ENCODE results near the gene BRD9.
"Not testable (repeated sequence)": the region's sequence is repeated elsewhere in the genome, so short reads cannot be mapped to it uniquely, and the experiment has no call there.

BRD9 gene

DNA sequence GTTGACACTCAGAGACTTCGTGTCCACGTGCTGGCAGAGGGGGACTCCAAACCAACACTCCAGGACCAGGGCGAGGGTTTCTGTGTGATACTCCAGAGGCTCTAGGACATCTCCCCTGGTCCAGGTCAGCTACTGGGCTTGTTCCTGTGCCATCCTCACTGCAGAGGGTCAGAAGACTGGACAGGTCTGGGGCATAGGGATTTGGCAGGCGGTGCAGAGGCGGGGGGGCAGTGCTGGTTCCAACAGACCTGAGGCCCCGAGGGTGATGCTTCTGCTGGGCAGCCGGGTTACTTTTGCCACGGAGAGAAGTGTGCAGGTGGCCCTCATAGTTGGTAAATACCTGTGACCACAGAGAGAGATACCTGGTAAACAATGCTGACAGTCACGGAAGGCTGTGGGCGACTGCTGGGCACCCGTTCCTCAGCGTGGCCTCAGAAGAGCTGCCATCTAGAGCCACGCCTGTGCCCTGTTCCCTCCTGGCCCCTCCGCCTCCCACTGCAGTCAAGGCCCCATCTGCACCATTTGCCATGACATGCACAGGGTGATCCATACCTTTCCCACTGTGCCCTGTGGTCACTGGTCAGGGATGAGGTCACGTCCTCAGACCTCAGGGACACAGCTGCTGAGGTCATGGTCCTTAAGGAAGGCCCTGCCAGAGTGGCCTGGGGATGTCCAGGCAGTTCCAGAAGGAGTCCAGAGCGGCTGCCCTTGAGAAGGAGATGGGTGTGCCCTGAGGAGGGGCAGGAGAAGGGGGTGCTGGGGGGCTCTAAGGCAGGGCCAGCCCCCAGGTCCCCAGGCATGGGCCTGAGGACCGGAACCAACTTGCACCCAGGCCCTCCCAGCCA, 30.1 kb upstream of the BRD9 start:
- DNase-seq (ENCODE audit: low read depth): no peak

DNA sequence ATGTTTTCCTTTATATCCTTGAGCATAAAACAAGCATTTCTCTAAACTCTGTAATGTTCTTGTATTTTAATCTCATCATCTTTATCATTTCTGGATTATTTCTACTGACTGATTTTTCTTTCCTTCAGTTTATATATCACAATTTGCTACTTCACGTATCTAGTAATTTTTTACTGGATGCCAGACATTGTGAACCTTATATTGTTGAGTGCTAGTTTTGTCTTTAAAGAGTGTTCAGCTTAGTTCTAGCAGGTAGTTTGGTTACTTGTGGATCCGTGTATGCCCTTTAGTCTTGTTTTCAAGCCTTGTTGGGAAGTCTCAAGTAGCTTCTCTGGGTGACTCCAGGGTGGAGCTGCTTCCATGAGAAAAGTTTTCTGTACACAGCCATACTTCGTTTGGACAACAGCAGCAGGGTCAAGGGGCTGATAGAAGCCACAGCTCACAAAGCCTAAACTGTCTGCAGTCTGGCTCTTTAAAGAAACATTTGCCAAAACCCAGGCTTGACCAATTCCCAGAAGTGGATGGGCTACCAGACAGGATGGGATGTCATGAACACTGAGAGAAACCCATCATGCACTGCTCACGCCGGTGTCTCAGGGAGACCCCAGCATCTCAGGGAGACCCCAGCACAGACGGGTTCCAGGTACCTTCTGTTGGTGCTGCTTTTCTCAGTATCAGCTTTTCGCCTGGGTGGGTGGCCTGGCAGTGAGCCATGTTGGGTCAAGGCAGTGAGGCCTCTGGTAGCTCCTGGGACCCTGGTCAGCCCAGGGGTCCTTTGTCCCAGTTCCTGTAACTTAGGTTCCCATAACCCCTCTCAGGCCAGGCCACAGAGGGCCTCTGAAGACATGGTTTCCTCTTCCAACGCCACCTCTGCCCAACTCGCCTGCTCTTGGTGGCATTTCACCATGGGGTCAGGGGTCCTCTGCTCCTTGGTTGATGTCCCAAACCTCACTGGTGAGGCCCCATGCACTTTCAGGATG, 29.1 kb upstream of the BRD9 start:
- no peak for DNase-seq (ENCODE audit: low read depth)

DNA sequence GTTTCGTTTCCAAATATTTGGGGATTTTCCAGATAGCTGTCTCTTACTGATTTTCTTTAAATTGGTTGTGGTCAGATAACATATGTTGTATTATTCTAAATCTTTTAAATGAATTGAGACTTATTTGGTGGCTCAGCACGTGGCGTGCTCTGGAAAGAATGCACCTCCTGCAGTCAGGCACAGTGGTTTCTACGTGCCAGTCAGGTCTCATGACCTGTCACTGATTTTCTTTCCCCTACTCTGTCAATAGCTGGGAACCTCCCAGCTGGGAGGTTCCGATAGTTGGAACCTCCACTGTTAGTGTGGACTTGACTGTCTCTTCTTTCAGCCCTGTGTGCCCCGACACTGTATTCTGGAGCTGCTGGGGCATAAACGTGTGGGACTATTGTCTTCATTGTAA, 27.7 kb upstream of the BRD9 start:
- DNase-seq (ENCODE audit: low read depth): no peak

DNA sequence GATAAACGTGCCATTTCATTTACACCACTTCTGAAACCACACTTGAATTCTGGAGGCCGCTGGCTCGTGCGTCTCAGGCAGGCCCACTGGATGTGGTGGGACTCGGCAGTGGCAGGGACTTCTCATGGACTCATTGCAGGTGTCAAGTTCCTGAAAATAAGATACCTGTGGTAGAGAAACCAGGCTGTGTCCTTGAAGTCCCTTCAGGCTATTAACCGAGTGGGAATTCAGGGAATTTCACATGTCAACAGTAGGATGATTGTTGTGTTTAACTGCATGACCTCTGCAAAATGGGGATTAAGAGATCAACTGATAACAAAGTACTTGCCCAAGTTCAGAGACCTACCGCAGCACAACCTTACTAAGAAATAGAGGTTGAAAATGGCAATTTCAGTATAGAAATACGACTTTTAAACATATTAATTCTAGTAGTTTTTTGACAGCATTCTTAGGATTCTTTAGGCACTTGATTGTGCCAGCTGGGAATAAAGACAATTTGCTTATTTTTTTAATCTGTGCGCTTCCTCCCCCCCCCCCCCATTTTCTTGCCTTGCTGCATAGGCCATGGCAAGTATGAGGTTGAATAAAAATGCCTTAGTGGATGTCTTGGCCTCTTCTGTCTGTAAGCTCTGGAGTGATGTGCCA, 26.9 kb upstream of the BRD9 start:
- peak; percentile 16 for DNase-seq (ENCODE audit: low read depth)

DNA sequence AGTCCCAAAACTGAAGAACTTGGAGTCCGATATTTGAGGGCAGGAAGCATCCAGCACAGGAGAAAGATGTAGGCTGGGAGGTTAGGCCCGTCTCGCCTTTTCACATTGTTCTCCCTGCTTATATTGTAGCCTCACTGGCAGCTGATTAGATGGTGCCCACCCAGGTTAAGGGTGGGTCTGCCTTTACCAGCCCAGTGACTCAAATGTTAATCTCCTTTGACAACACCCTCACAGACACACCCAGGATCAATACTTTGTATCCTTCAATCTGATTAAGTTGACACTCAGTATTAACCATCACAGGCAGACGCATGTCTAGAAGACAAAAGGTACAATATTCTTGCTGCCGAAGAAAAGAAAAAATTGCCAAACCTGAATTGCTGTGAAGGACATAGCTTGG, 26.1 kb upstream of the BRD9 start:
- not testable (repeated sequence) for DNase-seq (ENCODE audit: low read depth)

DNA sequence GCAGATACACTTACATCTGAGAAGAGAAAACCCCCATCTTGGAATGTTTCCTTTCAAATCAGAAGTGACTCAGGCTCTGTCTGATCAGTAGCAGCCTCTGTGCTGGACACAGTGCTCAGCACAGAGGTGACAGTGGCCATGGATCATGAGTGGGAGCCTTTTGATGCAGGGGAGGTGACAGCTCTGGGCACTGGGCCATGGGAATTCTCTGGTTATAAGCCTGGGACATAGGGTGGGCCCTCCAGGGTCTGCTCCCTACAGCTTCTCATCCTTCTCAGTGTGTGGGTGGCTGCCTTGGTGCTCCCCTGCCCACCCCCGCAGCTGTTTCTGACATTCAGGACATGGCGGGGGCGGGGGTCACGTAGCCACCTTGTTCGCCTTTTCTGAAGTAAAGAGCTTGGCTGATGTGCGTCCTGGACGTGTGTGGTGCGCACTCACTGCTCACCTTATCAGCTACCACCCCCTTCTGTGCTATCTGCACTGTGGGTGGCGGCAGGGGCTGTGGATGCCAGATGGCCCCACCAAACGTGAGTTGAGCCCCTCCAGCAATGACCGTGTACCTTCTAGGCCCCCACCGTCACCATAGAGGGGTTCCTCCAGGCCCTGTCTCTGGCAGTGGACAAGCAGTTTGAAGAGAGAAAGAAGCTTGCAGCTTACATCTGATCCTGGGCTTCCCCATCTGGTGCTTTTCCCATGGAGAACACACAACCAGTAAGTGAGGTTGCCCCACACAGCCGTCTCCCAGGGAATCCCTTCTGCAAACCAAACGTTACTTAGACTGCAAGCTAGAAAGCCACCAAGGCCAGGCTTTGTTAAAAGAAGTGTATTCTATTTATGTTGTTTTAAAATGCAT, 24.1 kb upstream of the BRD9 start:
- DNase-seq (ENCODE audit: low read depth): no peak

DNA sequence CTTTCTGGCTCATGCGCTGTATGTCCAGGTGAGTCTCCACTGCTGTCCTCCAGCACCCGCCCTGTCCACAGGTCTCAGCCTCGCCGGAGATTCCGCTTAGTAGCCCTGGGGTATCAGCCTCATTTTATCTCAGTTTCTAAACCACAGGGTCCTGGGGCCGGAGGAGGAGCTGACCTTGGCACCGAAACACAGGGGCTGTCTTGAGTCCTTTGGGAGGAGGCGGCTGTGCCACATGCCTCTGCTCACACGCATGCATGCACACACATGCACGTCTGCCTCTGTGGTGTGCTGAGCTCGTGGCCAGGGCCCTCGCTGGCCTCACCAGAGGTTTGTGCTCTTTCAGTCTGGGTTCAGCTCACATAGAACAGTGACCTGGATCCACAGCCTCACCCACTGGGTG, 23.3 kb upstream of the BRD9 start:
- DNase-seq (ENCODE audit: low read depth): no peak

DNA sequence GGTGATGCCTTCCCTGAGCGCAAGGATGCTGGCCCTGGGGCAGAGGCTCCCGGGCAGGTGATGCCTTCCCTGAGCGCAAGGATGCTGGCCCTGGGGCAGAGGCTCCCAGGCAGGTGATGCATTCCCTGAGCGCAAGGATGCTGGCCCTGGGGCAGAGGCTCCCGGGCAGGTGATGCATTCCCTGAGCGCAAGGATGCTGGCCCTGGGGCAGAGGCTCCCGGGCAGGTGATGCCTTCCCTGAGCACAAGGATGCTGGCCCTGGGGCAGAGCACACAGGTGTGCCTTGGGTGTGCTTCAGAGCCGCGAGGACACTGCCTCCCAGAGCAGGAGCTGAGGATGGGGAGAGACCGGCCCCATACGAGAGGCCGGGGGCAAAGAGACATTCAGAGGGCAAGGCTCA, 22.7 kb upstream of the BRD9 start:
- DNase-seq (ENCODE audit: low read depth): not testable (repeated sequence)

DNA sequence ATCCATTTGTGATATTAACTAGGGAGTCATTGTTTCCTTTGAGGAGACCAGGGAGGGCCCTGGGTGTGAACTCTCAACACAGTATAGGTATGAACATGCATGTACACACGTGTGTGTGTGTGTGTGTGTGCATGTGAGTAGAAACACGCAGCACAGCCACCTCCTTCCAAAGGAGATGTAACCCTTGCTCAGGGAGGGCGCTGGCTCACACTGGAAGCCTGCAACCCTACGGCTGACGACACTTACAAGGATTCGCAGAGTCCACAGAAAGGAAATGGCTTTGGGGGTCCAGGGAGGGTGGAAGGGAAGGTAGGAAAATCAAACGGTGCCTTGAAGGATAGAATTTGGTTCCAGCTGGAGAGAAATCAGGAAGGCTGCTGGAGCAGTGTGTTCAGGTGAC, 22.0 kb upstream of the BRD9 start:
- DNase-seq (ENCODE audit: low read depth): no peak

DNA sequence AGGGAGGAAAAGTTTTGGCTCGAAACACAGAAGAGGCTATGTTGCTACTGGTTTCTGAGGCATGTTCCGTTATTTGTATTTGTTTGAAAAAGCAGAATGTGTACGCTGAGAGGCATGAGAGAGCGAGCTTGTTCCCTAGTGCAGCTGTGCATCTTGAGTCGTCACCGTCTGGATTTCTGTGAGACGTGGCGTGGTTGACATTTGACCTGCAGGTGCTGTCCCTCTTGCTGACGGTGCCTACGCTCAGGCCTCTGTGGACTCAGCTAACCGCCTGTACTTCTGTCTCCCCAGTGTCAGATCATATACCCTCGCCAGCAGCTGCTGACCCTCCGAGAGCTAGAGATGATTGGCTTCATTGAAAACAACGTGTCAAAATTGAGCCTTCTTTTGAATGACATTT, 21.6 kb upstream of the BRD9 start:
- no peak for DNase-seq (ENCODE audit: low read depth)

DNA sequence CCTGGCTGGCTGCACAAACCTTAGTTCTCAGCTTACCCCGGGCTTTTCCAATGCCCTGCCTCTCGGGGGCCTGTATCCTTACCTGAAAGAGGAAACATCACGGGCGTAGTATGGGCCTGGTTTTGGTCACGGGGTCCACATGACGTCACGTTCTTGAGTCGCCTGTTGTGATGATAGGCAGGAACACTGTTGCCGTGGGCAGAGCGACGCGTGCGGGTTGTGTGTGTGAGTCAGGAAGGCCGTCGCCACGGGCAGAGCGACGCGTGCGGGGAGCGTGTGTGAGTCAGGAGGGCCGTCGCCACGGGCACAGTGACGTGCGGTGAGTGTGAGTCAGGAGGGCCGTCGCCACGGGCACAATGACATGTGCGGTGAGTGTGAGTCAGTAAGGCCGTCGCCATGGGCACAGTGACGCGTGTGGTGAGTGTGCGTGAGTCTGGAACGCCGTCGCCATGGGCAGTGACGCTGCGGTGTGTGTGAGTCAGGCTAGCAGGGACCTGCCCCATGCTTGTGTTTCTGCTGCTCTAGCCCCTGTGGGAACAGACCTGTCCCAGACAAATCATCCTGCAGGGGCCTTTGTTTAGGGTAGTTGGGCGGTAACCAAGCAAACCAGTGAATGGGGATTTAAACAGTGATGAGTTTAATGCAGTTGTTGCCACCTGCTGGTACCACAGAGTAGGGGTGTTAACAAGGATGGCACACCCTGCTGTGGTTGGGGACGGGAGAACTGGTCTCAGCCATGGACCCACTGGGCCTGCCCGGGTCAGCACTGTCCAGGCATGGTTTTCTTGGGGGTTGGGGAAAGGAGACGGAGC, 19.9 kb upstream of the BRD9 start:
- peak; percentile 95 for DNase-seq (ENCODE audit: low read depth)

DNA sequence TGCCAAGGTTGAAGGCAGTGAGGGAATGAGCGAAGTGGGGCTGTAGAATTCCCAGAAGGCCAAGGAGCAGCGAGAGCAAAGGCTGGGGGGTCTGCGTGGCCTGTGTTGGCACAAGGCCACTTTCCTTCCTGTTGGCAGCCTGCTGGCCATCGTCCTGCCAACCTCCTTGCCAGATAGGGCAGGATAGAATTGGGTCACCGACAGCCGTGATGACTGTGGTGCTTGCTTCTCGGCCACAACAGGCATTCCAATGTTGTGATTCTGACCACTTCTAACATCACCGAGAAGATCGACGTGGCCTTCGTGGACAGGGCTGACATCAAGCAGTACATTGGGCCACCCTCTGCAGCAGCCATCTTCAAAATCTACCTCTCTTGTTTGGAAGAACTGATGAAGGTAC, 19.0 kb upstream of the BRD9 start:
- DNase-seq (ENCODE audit: low read depth): peak; percentile 78

DNA sequence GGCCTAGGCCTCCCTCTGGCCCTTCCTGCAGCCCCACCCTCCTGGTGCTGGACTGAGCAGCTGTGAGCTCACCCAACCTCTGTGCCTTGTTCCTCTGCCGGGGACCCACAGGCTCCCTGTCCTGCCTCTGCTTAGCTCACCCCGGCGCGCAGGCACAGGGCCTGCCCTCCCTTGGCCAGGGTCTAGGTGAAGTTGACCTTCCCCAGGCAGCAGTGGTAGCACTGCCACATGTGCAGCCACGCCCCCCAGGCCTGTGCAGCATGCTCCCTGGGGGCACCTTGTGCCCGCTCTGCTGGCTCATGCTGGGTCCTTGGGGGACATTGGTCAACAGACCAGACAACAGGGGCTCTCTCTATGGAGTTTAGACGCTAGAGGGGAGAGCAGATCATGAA, 18.2 kb upstream of the BRD9 start:
- DNase-seq (ENCODE audit: low read depth): no peak

DNA sequence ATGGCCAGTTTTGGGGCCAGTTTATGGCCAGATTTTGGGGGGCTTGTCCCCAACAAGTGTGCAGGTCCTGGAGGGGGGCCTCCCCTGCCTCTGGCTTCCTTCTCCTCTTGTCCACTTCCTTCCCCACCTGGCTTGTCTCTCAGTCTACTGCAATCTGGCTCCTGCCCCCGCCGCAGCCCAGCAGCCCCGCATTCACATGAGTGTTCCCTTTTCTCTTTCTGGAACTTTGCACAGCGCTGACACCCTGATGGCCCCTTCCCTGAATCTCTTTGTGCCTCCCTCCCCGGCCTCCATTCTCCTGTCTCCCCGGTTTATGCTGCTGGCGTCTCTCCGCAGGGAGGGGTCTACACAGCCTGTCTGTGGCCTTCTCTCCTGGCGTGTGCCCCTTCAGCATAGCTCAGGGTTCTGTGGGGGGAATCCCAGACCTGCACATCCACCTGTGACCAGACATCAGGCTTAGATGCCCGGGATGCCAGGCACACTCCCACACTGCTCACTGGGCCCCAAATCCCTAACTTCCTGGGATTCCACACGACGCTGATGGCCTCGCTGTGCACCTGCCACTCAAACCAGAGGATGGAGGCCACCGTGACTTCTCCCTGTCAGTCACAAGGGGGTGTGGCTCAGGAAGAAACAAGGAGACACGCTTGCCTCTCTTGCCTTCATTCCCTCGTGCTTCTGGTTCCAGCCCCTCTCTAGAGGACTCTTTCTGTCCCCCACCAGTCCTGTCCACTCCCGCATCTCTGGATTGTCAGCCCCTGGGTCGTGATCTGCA, 17.6 kb upstream of the BRD9 start:
- no peak for DNase-seq (ENCODE audit: low read depth)

DNA sequence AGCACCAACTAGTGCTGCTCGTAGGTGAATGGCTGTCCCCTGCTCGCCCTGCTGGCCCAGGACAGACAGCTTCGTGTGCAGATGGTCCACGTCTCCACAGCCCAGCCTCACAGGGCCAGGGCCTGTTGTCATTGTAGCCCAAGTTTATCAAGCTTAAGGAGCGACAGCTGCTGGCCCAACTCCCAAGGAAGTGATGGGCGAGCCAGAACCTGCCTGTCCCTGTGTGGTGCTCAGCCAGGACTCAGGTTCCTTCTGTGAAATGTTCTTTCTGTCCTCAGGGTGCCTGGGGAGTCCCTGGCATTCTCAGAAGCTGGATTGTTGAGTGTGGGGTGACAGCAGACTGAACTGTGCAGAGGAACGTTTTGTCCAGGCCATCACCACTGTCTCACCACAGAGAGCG, 16.5 kb upstream of the BRD9 start:
- DNase-seq (ENCODE audit: low read depth): no peak

DNA sequence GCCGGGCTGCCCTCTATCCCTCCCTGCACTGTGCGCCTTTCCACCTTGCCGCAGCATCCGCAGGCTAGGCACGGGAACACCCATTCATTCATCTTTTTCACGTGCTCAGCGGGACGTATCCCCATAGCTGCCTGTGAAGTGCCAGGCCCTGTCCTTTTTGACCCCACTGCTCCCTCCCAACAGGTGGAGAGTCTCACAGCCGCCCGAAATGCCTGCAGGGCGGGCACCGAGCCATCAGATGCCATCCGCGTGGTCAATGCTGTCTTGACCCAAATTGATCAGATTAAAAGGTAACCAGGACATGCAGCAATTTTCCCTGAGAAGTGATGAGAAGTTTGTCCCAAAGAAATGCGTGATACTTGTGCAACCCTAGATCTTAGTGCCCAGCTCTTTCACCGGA, 15.6 kb upstream of the BRD9 start:
- no peak for DNase-seq (ENCODE audit: low read depth)

DNA sequence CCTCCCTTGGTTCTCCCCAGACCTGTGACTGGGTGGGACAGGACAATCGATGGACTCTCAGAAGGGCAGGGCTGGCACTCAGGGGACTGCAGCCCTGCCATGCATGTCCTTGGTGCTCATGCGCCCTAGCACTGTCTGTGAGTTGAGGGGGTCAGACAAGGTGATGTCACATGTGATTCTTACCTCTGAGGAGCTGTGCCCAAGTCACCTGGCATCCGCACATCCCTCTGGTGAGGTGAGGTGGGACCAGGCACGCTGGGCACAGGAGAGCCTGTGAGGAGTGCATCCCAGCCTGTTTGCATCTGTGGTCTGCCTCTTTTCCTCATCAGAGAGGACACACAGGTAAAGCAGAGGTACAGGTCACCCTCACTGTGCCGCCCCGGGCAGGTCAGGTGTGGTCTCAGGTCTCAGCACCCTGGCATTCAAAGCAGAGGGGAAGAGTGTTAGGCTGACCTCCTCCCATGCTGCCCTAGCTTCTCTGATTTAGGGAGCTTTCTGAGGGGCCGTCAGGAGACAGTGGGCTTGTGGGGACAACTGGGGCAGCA, 14.8 kb upstream of the BRD9 start:
- no peak for DNase-seq (ENCODE audit: low read depth)

DNA sequence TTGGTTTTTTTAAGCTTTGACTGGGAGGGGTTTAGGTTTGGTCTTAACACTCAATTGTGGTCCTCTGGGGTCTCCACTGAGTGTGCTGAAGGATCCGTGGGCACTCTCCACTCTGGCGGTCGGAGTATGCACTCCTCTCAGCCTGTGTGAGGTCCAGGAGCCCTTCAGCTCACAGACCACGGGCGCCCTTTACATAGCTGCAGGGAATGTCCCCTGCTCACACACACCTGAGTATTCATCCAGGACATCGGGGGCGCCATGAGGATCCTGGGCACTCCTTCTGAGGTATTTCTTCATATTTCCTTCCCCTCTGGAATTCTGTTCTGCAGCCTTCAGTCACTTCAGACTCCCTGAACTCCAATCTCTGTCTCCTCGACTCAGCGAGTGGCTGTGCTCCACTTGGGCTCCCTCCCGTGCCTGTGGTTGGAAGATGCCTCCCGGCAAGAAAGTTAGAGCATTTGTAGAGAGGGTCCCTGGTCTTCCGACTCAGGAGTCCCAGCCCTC, 12.6 kb upstream of the BRD9 start:
- DNase-seq (ENCODE audit: low read depth): no peak

DNA sequence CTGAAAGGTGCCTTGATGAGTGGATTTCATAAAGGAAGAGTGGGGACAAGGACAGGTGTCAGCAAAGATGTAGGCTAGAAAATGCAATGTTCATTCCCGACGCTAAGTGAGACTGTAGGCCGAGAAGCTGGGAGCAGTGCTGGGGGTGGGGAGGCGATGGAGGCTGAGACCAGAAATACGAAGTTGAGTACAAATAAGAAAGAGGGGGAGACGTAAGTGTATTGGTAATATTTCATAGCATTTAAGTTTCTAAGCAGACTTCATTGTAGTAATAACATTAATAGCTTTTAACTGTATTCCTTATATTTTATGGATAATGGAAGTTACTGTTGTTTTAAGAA, 11.1 kb upstream of the BRD9 start:
- no peak for DNase-seq (ENCODE audit: low read depth)
